NCI-H1436 treated with DMSO at 0.1 percent for 48 hours (cell line): ENCODE results near the gene BRD3OS.

Experiments used
- DNase-seq: peaks from one replicate; lab custom pipeline; 2025; lab: John Stamatoyannopoulos, UW

BRD3OS gene, protein sequence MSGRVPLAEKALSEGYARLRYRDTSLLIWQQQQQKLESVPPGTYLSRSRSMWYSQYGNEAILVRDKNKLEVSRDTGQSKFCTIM

GRCh38 chr9:134024828-134025605 lies at the start of gene BRD3OS:
TSS of gene BRD3OS (plus strand) at chr9:134025481. CDS start at chr9:134026748, 1,267 bp downstream.
- DNase-seq, result peak; percentile 95

GRCh38 chr9:133975511-133975910 lies 49.8 kb upstream of the BRD3OS start:
- DNase-seq, result no peak

DNA sequence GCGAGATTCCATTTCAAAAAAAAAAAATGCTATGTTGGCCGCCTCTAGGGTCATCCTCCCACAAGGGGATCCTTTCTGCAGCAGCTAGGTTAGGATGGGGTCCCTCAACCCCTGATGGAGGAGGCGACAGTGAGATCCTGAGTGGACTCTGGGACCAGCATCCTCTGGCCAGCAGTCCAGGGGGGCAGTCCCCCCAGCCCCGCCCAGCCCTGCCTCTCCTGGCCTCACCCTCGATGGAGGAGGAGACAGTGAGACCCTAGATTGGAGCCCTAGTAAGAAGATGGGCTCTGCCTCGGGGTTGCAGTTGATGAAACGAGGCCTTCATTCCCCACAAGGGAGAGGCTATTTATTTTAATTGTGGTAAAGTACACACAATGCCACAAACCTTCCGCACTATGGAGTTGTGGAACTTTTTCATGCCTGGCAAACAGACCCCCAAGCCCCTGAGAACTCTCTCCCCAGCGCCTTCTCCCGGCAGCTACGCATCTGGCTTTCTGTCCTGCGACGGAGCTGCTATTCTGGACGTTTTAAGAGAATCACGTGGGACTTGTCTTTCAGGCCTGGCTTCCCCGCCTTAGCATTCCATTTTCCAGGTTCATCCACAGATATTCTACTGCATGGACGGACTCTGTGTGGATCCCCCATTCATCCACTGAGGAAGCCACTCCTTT lies 49.0 kb upstream of the BRD3OS start:
- no peak for DNase-seq

DNA sequence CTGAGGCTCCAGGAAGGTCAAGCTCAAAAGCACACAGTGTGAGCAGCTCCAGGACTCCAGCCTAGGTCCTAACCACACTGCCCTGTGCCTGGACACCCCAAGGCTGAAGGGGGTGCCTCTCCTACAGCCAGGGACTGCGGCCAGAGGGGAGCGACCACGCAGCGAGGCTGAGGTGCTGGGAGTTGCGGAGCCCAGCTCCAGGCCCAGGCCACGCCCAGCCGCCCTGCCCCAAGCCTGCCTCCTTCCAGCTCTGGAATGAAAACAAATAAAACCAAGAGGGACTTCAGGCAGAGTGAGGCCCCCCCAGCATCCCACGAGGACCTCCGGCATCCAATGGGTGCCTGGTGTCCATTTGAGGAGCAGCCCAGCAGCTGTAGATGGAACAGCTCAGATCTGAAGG lies 48.4 kb upstream of the BRD3OS start:
- DNase-seq, result no peak

DNA sequence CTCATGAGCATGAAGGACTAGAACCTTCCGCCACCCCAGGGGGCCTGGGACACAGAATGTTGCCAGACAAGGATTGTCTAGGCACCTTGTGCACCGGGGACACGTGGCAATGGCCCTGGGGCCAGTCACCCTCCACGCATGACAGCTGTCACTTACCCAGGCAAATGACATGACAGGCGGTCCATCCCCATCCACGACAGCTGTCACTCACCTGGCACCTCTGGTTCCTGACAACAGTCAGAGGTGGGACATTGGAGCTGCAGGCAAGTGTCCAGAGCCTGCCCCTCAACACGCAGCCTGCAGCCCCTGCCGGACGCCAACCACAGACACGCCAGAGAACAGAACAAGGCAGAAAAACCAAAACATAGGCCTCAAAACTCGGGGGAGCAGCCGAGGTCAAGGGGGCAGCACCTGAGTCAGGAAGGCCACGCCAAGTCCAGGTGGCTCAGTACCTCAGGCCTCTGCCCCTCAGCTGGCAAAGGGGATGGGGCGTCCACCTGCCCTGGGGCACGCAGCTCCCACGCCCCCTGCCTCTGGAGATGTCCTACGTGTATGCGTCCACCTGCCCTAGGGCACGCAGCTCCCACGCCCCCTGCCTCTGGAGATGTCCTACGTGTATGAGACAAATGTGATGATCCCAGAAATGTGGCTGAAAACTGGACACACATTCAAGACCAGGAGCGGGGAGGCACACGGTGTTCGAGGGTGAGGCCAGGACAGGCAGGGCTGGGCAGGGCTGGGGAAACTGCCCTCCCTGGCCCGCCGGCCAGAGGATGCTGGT lies 47.7 kb upstream of the BRD3OS start:
- DNase-seq, result no peak

DNA sequence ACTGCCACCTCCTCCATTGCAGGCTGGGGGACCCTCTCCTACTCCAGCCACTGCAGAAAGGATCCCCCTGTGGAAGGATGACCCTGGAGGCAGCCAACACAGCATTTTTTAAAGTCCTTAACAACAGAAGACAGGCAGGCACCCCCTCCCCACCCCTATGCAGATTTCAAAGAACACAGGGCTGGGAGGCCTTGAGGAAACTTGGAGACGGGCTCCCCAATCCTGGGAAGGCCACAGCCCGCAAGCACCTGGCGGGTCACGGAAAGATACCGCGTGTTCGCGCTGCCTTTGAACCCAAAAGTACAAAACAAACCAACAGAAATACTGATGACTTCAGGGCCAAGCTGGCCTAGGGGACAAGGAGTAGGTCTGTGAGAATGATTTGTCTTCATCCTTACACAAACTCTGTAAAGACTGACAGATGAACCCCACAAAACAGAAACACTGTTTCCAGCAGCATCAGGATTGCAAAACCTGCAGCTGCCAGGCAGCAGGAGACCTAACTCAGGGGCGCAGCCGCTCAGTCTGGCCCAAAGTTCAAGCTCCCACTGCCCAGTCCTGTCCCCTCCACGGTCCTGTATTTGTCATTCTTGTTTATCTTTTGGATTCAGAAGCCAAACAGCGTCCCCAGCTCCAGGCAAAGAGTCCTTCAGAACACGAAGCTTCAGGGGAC lies 46.9 kb upstream of the BRD3OS start:
- DNase-seq, result no peak

- no peak for DNase-seq
Measured at GRCh38 chr9:133978899-133979272, 46.4 kb upstream of the BRD3OS start.

DNA sequence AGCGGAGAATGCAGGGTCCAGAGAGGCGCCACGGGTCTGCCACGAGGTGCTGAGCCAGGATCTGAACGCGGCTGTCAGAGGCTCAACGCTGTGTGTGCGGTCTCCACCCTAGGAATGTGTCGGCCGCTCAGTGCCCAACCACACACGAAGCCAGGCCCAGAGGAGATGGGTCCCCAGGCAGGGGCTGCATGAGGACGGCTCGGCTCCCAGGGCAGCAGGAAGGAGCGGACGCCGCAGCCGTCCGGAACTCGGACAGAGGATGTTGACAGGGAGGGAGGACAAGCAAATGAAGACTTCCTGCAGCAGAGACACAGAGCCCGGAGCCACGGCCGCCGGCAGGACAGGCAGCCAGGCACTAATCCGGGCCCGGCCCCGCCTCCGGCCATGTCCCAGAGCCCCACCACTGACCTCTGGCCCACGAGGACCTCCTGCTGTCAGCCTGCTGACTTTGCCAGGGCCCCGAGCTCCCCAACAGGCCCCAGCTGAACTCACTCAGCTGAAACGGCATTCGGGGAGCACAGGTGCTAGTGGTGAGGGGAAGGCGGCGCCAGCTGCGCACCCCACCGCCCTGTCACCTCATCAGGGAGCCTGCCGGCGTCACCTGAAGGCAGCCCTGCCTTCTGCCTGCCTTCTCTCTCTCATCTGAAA lies 45.9 kb upstream of the BRD3OS start:
- no peak for DNase-seq

DNA sequence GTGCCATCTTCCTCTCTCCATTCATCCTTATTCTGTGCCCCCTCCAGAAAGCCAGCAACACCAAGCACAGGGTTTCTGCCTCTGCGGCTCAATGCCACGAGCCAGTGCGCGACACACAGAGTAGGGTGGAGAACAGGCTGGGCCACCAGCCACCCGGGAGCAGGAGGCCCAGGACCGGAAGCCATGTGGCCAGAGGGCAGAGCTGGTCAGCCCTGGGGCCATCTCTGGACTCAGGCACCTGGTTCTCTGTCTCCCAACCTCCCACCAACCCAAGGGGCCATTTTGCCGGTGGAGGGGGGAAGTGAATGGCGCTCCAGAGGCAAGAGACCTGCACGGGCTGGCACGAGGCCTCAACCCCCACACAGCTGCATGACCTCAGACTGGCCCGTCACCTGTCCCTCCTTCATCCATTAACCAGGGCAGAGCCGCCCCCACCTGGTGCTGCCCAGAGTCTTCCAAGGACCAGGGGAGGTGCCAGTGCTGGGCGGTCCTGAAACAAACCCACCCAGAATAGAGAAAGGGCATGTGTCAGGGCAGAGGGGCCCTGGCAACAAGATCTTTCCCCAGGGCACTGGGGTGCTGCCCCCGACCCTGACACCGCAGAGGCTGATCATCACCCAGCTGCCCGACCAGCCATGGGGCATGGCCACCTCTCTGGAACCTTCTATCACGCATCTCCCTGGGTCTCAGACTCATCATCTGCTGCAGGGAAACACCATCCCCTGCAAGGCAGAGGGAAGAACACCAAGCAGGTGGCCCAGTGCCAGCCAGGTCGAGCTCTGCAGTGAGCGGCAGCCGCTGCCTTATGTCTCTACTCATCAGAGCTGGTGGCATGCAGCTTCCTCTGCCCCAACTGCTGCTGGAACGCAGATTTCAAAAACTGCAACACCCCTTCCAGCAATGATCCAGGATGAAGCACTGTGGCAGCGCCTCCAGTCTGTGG lies 45.1 kb upstream of the BRD3OS start:
- no peak for DNase-seq

DNA sequence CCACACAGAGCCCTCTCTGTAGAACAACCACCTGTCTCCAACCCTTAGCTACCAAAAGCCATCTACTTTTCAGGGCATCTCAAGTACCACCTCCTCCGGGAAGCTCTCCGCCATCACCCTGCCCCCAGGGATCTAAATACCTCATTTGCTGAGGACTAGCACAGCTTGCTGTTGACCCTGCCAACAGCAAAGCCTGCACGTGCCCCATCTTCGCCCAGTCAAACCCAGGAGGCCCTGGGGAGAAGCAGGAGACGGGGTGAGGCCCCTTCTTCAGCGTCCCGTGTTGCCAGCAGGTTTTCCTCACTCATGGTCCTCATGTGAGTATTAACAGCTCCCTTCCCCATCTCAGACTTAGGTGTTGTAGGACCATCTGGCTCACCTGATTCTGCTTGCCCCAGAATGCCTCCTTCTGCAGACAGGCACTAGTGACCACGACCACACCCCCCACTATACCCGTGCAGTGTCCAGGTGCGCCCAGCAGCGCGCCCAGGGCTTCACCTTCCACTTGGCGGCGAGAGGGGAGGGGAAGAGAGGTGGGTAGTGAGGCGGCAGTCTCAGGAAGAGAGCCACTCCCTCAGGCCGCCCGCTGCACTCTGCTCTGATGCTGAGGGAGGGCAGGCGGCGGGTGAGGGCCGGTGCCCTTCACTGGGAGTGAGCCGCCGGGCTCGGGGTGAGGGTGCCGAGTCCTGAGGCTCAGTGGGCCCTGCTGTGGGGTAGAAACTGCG lies 44.3 kb upstream of the BRD3OS start:
- no peak for DNase-seq

DNA sequence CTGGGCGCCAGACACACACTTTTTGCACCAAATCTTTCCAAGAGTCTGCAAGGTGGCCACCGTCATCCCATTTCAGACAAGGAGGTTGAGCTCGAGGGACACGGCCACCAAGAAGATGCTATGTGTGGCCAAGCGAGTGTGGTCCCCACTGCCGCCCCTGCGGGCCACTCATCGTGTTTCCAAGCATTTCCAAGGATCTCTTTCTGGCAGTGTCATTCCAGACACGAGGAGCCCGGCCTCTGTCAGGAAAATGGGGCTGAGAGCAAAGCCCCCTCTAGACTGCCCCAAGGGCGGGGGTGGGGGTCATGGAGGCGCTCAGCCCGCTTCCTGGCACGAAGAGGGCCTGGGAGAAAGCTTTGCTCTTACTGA lies 43.7 kb upstream of the BRD3OS start:
- no peak for DNase-seq

- DNase-seq, result no peak
Measured at GRCh38 chr9:133981958-133982681, 43.2 kb upstream of the BRD3OS start.

DNA sequence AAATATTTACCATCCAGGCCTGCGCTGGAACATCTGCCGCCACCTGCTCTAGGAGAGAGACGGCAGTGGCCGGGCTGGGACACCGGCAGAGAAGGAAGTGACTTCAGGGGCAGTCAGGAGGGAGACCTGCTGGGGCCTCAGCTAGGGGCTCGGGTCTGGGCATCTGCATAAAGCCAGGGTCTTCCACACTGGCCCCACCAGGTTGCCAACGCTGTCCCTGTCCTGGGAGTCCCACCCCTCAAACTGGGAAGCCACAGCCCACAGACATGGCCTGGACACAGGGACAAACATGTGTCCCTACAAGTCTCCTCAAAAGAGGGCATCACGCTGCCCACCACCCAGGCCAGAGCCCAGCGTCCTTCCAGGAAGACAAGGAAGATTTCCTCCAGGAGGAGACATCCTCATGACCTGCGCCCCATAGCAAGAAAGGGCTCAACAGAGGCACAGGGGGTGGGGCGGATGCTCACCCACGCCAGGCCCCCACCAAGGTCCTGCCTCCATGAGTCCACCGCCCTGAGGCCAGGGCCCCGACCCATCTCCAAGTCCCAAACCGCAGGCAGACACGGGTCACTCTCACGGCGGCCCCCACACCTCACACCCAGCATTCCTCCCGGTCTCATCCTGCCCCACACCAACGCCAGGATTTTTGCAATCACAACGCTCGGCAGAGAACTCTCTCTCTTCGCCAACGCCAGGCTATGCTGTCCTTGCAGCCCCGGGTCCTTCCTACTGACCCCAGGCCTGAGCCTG lies 42.1 kb upstream of the BRD3OS start:
- DNase-seq, result no peak

GRCh38 chr9:133986061-133986460 lies 39.2 kb upstream of the BRD3OS start:
- DNase-seq, result no peak

GRCh38 chr9:133986774-133987445 lies 38.4 kb upstream of the BRD3OS start:
- no peak for DNase-seq

DNA sequence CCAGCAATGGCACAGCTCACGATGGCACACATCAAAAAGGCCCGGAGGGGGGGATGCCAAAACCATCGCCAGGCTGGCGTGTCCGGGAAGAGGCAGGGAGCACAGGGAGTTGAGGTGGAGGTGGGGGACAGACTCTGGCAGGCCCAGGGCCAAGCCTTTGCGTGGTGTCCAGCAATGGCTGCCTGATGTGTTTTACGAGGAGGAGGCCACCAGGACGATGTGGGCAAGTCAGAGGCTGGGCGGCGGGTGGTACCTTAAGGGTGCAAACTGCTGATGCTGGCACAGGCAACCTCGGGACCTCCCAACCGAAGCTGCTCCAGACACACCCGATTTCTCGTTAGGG lies 37.9 kb upstream of the BRD3OS start:
- no peak for DNase-seq

DNA sequence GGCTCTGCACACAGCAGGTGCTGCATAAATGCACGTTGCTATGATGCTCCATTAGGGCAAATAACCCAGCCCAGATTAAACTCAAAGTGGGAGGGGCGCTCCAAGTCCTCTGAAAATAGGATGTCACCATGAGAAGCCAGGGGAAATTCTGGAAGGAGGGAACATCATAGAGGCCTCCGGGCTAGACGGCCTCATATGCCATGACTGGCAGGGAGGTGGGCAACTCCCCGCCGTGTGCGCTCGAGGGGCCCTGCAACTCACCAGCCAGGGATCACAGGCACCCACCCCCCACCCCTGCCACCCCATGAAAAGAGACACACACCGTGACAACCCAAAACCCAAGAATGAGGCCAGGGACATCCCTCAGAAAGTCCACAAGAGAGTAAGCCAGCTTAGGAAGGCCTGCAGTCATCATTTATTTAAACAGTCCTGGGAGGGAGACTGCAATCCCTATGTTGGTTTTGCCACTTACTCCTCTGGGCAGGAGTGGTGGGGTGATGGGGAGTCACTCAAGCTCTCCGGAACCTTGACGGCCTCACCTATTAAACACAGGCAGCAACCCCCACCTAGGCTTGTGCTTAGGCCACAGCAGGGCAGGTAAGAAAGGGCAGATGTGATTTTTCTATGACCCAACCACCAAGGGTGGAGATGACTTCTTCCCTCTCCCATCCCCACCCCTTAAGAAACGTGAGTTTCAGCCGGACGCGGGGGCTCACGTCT lies 37.2 kb upstream of the BRD3OS start:
- DNase-seq, result no peak
